Hepatocyte (in vitro differentiated cells): Measurements from ENCODE around the gene HMCN1. TPM values are rescaled to one million over a fixed set of nuclear protein-coding genes. Genes with fewer than 3 reads are reported as not detected.

Source experiments
- DNase-seq: peaks from one replicate; pipeline ENCODE4 v3.0.0-alpha.2; 2016; ENCODE audit warnings: low spot score
- H2AFZ ChIP-seq: fragments of 200-600 bp; sonication (generic); 2 replicates; pipeline ENCODE4 v1.6.0; 2016; ENCODE audit warnings: antibody characterized with exemption, mild to moderate bottlenecking
- H3K27ac ChIP-seq: fragments of 200-600 bp; sonication (generic); 2 replicates; pipeline ENCODE4 v1.5.1; 2016; ENCODE audit warnings: mild to moderate bottlenecking
- H3K27me3 ChIP-seq: fragments of 200-600 bp; sonication (generic); 2 replicates; pipeline ENCODE4 v1.6.1; 2016
- H3K36me3 ChIP-seq: fragments of 200-600 bp; sonication (generic); replicated peaks from 2 replicates; pipeline ENCODE4 v1.5.1; 2016; ENCODE audit warnings: low read depth; ENCODE audit not compliant: insufficient read depth
- H3K4me1 ChIP-seq: fragments of 200-600 bp; sonication (generic); 2 replicates; pipeline ENCODE4 v1.5.1; 2016; ENCODE audit warnings: mild to moderate bottlenecking, moderate library complexity; ENCODE audit not compliant: insufficient read depth
- H3K4me2 ChIP-seq: fragments of 200-600 bp; sonication (generic); 2 replicates; pipeline ENCODE4 v1.6.0; 2016
- H3K4me3 ChIP-seq: fragments of 200-600 bp; sonication (generic); 2 replicates; pipeline ENCODE4 v1.5.1; 2016; ENCODE audit warnings: mild to moderate bottlenecking
- H3K79me2 ChIP-seq: fragments of 200-600 bp; sonication (generic); 2 replicates; pipeline ENCODE4 v1.6.0; 2017; ENCODE audit warnings: mild to moderate bottlenecking
- H3K9me2 ChIP-seq: fragments of 200-600 bp; sonication (generic); replicated peaks from 2 replicates; pipeline ENCODE4 v1.6.0; 2017; ENCODE audit warnings: mild to moderate bottlenecking; ENCODE audit not compliant: insufficient read depth
- H3K9me3 ChIP-seq: fragments of 200-600 bp; sonication (generic); 2 replicates; pipeline ENCODE4 v1.5.1; 2016; ENCODE audit warnings: low read depth, mild to moderate bottlenecking
- H4K20me1 ChIP-seq: fragments of 200-600 bp; sonication (generic); 2 replicates; pipeline ENCODE4 v1.6.0; 2016; ENCODE audit warnings: mild to moderate bottlenecking; ENCODE audit not compliant: insufficient read depth, poor library complexity, severe bottlenecking
- CTCF ChIP-seq: fragments of 200-600 bp; sonication (generic); IDR thresholded peaks from 2 replicates; pipeline ENCODE4 v1.5.1; 2016; ENCODE audit warnings: antibody characterized with exemption, mild to moderate bottlenecking; ENCODE audit not compliant: poor library complexity
- EZH2 ChIP-seq: fragments of 200-600 bp; sonication (generic); IDR thresholded peaks from 2 replicates; pipeline ENCODE4 v1.6.1; 2016; ENCODE audit warnings: antibody characterized with exemption, mild to moderate bottlenecking, borderline replicate concordance
- EZH2phosphoT487 ChIP-seq: fragments of 200-600 bp; sonication (generic); IDR thresholded peaks from one replicate; pipeline ENCODE4 v1.6.1; 2018; ENCODE audit warnings: antibody characterized with exemption, mild to moderate bottlenecking, low read depth, moderate library complexity; ENCODE audit not compliant: unreplicated experiment, severe bottlenecking
- WGBS: methylation state at CpG from one replicate; pipeline ENCODE4 v1.1.6; 2016; ENCODE audit warnings: low lambda C conversion rate; ENCODE audit errors: missing lambda C conversion rate; 5-methylcytosine and 5-hydroxymethylcytosine counted together
- polyA plus RNA-seq: library from polyadenylated mRNA; unstranded; fragments of >200 nt; fragmentation: Nextera tagmentation; extraction: Ambion mirVana; gene quantifications from 2 replicates; pipeline ENCODE4 v1.2.1, GENCODE V29; 2016
- total RNA-seq: library from RNA; depleted of rRNA; stranded (reverse); fragments of >200 nt; gene quantifications from 2 replicates; pipeline ENCODE4 v1.2.3, GENCODE V29; 2014

HMCN1 gene
- total and polyA plus RNA-seq, 2 experiments from 2014 or later = 2.3 to 13.4 TPM

- Histone ChIP-seq H2AFZ (no peak overlapping the region), H3K79me2 (no peaks in the 10 kb centered on the region), H3K27me3 (no peaks in the 10 kb centered on the region), H3K9me3 (no peaks in the 10 kb centered on the region), H3K27ac (no peak overlapping the region), H3K4me3 (no peak overlapping the region), H3K4me2 (no peak overlapping the region), H3K4me1 (no peaks in the 10 kb centered on the region), H3K36me3 (no peaks in the 10 kb centered on the region), H3K9me2 (no peaks in the 10 kb centered on the region), H4K20me1 (no peaks in the 10 kb centered on the region)
- no peak for TF ChIP-seq CTCF
- WGBS = 90% methylated on average over 1 of the region's 1 CpG
- no peak for DNase-seq
These were observed 161.2 kb downstream of the HMCN1 start for GRCh38 chr1:185895208-185895900.

- no peaks in the 10 kb centered on the region for H3K4me1 ChIP-seq
- H3K9me3 ChIP-seq = no peaks in the 10 kb centered on the region
- DNase-seq = no peak
- H3K9me2 ChIP-seq = no peaks in the 10 kb centered on the region
- no peaks in the 10 kb centered on the region for H3K27me3 ChIP-seq
- no peaks in the 10 kb centered on the region for H4K20me1 ChIP-seq
- TF ChIP-seq CTCF (no peak), EZH2phosphoT487 (no peak), EZH2 (no peak)
- no peak overlapping the region for H3K4me3 ChIP-seq
- no peak overlapping the region for H3K4me2 ChIP-seq
- H3K79me2 ChIP-seq = no peaks in the 10 kb centered on the region
- no peak overlapping the region for H3K27ac ChIP-seq
- H2AFZ ChIP-seq = no peak overlapping the region
- no peaks in the 10 kb centered on the region for H3K36me3 ChIP-seq
These were observed 162.7 kb downstream of the HMCN1 start for GRCh38 chr1:185896863-185897262.

GRCh38 chr1:185906186-185906585 lies 172.0 kb downstream of the HMCN1 start:
- Histone ChIP-seq H3K9me3 (no peaks in the 10 kb centered on the region), H3K9me2 (no peaks in the 10 kb centered on the region), H3K36me3 (no peaks in the 10 kb centered on the region), H3K4me1 (no peaks in the 10 kb centered on the region), H3K27me3 (no peaks in the 10 kb centered on the region), H3K79me2 (no peaks in the 10 kb centered on the region), H3K4me3 (no peak overlapping the region), H3K27ac (no peak overlapping the region), H2AFZ (no peak overlapping the region), H3K4me2 (no peak overlapping the region), H4K20me1 (no peaks in the 10 kb centered on the region)
- TF ChIP-seq CTCF = no peak
- no peak for TF ChIP-seq EZH2phosphoT487
- no peak for TF ChIP-seq EZH2
- DNase-seq = no peak
- WGBS = 61% methylated on average over 1 of the region's 1 CpG

GRCh38 chr1:185907246-185907645 lies 173.1 kb downstream of the HMCN1 start:
- no peak for DNase-seq
- no peaks in the 10 kb centered on the region for H3K9me2 ChIP-seq
- H4K20me1 ChIP-seq = no peaks in the 10 kb centered on the region
- 59% methylated on average over 2 of the region's 2 CpGs for WGBS
- no peak overlapping the region for H3K4me2 ChIP-seq
- TF ChIP-seq EZH2 (no peak), CTCF (no peak), EZH2phosphoT487 (no peak)
- no peak overlapping the region for H2AFZ ChIP-seq
- H3K79me2 ChIP-seq = no peaks in the 10 kb centered on the region
- no peaks in the 10 kb centered on the region for H3K27me3 ChIP-seq
- no peaks in the 10 kb centered on the region for H3K9me3 ChIP-seq
- no peak overlapping the region for H3K27ac ChIP-seq
- no peaks in the 10 kb centered on the region for H3K36me3 ChIP-seq
- no peaks in the 10 kb centered on the region for H3K4me1 ChIP-seq
- H3K4me3 ChIP-seq = no peak overlapping the region
